ENCODE results near the gene ZFYVE19.

Gene ZFYVE19

DNA sequence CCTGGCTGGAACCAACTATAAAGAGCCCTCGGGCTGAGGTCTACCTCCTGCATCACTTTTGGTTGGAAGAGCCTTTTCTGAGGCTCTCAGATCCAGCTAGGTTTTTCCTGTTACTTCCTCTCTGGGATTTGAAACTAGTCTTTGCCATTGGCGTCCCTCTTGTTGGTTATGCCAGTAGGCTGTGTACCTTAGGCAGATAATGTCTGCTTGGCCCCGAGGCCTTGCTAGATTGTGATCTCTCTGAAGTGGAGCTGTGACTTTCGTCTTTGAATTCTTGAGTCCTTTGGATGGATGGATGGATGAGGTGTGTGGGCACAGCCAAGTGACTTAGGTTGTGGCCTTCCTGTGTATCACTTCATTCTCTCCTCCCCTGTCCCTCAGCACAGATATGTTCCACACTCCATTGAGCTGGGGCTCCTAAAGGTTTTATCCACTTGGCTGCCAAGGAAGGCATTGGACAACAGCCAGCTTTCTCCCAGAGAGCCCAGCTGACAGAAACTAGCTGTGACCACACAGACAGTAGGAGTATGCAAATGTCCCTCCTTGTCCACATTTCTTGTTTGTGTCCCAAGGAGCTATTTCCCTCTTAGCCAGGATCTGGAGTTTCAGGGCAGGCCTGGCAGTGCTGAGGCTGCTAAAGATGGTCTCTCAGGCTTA, 8.3 kb downstream of the ZFYVE19 start:
- DNase-seq = peak in 3 of 4 experiments; percentile 33 to 39 (median 34)

DNA sequence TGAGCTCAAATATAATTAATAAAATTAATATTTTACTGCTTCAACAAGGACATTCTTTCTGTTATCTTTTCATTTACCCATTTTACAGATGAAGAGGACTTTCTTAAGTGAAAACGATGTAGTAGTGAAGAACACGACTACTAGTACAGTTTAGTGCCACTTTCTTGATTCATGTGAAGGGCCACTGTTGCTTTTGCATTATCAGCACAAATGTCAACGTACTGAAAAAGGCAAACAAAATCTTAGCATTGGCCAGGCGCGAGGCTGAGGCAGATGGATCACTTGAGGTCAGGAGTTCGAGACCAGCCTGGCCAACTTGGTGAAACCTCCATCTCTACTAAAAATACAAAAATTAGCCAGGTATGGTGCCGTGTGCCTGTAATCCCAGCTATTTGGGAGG, 12.2 kb downstream of the ZFYVE19 start:
- DNase-seq = no peak

DNA sequence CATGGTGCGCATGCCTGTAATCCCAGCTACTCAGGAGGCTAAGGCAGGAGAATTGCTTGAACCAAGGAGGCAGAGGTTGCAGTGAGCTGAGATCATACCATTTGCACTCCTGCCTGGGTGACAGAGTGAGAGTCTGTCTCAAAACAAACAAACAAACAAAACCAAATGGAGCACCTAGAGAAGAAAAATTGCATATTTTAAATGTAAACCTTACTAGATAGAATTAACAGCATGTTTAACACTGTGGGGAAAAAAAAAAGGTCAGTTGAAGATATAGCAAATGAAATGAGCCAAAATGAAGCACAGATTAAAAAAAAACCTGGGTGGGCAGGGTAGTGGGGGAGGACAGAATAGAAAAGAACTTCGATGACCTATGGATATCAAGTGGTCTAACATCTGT, 14.3 kb downstream of the ZFYVE19 start:
- no peak for DNase-seq

DNA sequence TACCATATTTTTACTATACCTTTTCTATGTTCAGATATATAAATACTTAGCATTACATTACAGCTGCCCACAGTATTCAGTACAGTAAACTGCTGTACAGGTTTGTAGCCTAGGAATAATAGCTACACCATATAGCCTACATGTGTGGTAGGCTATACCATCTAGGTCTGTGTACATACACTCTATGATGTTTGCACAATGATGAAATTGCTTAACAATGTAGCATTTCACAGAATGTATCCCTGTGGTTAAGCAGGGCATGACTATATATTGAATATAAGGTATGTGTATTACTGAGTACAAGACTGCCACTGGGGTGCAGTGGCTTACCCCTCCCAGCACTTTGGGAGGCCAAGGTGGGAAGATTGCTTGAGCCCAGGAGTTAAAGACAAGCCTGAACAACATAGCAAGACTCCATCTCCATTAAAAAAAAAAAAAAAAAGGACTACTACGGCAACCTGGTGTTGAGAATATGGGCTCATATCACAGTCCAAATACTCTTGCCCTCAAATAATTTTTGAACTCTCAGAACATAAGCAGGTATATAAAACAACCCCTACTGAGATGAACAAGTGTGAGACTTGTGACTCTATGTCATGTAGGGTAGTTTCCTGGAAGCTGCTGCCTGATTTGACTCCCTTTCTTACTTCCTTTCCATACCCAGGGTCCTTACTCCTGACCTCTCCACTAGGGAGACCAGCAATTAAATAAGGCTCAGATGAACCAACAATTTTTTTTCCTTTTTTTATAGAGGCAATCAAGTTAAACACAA, 16.9 kb downstream of the ZFYVE19 start:
- DNase-seq = peak in 2 of 4 experiments; percentile 16 to 24

DNA sequence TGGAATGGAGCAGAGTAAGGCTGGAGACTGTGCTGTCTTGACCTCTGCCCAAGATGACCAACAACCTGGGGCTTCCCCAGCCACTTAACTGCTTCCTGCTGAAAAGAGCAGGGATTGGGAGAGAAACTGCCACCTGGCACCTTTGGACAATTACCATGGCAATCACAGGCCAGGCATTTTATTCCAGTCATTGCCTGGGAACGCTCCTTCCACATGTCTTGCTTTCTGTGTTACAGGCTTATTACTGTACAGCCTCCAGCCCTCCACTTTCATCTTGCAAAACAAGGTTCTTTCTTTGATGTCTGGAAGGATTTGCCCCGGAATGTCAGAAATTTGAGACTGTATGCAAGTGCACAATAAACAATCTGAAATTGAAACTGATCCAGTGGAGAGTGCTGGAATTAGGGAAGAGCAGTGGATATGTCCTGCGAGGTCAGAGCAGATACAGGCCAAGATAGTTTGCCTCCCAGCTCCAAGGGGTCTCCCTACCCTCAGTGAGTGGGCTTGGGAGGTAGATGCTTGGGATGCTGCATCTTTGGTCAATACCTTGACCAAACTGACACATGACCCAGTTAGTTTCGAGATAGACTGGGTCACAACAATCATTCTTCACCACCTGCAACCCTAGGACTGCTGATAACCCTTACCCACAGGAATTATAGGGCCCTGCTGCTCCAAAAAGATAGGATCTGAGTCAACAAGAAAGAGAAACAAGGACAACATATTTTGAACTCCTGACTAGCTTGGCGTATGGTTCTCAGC, 19.0 kb downstream of the ZFYVE19 start:
- DNase-seq = no peak

DNA sequence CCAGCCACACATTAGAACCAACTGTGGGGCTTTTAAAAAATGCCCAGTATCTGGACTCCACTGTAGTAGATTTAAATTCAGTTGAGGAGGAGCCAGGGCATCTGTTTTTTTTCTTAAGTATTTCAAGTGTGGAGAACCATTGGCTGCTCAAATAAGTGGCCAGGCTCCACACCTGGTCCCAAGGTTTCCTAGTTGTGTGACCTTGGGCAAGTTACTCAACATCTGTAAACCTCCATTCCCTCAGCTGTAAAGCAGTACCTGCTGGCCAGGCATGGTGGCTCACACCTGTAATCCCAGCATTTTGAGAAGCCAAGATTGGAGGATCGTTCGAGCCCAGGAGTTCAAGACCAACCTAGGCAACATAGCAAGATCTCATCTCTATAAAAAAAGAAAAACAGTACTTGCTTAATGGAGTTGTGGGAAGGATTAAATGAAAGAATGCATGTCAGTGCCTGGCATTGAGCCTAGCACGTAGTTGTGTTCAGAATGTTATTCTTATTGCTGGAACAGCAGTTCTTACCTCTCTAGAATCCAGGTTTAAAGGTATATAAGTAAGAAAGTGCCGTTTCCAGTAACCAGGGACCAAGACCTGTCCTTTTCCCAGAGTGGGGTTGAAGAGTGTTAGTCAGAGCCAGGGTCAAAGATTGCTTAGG, 19.7 kb downstream of the ZFYVE19 start:
- DNase-seq = no peak

DNA sequence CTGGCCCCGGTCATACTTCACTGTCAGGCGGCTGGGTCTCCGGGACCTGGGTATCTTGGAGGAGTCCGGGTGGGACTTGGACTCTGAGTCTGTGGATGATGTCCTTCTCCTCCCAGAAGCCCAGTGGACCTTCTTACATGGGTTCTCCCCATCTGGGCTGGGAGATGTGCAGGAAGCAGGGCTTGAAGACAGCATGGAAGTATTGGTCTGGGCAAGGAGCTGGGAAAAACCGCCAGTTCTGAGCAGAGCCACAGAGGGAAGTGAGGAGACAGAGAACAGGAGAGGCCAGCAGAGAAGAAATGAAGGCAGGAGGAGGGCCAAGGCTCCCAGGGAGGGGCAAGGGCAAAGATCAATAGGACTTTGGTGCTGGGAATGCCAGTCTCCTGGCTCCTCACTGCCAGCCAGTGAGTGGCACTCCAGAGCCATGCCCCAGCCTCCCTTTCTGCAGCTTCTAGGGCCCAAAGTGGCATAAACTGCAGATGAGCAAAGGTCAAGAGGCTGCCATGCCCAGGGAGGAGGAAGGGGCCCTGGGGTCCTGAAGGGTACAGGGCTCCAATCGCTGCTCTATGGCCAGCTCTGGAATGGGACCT, 21.7 kb downstream of the ZFYVE19 start, which contains the start of gene PPP1R14D:
Gene PPP1R14D (minus strand): TSS at position 262 of the 590 bp plus-strand sequence. CDS start 67 bp downstream, at position 195.
- no peak for DNase-seq

DNA sequence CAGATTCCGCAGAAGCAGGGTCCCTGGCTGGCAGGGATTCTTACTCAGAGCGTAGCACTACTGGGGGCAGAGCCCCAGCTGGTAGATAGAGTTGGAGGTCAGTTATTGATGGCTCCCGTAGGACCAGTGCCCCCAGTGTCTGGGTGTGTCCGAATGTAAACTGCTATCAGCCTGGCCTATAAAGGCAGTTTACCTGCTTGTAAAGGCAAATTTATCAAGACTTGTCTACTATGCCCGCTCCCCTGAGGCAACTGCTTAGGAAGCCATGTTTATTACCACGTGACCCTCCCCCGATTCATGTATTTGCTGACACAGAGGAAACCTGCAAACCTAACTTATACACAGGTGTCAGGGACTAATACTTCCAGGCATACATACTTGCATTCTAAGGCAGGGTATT, 22.2 kb downstream of the ZFYVE19 start:
- no peak for DNase-seq

DNA sequence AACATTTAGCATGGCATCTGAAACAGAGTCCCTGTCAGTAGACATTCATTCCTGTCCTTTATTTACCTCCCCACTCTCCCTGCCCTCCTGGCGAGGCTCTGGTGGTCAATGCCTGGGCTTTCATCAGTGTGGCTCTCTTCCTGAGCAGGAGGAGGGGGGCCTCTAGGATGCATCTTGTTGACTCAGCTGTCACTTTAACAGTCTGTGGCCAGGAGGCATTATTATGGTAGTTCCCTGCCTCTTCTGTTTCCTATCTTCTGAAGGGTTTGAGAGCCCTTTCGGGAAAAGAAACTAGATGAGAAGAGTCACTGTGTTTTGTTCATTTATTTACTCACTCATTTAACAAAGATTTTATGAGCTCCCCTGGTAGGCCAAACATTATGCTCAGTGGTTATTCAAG, 24.0 kb downstream of the ZFYVE19 start:
- DNase-seq = no peak

DNA sequence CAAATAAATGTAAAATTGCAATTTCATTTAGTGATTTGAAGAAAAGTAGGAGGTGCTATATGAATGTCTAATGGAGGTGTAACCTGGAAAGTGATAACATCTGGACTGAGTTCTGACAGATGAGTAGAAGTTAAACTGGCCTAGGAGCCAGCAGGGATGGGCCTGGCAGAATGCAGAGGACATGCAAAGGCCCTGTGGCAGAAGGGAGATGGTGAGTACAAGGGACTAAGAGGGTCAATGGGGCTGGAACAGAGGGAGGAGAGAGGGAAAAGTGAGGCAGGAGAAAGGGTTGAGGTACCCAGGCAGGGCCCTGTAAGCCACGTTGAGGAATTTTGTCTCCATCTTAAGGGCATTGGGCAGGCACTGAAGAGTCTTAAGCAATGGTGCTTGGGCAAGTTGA, 25.0 kb downstream of the ZFYVE19 start:
- no peak for DNase-seq

DNA sequence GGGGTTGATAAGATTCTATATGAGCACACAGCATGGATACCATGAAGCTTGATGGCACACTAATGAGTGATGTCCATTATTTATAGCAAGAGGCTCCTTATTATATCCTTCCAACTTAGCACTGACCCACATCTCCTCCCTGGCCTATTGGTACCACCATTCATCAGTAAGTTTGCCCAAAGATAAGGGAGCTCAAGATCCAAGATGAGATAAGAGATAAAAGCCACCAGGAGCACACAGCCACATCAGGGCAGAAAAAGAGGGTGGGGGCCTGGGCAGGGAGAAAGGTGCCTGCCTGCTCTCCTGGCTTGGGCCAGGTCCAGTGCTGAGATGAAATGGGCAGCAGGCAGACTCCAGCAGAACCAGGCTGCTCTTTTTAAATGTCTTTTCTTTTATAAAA, 26.0 kb downstream of the ZFYVE19 start:
- no peak for DNase-seq

DNA sequence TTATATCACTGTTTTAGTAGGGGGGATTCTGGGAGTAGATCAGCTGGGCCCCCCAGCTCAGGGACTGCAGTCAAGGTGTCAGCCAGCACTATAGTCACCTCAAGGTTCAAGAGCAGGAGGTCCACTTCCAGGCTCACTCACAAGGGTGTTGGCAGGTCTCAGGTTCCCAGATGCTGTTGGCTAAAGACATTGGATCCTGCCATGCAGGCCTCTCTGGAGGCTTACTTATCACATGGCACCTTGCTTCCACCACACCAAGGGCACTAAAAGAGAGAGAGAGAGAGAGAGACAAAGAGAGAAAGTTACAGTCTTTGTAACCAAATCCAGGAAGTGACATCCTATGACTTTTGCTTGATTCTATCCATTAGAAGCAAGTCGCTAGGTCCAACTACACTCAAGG, 29.1 kb downstream of the ZFYVE19 start:
- no peak for DNase-seq

DNA sequence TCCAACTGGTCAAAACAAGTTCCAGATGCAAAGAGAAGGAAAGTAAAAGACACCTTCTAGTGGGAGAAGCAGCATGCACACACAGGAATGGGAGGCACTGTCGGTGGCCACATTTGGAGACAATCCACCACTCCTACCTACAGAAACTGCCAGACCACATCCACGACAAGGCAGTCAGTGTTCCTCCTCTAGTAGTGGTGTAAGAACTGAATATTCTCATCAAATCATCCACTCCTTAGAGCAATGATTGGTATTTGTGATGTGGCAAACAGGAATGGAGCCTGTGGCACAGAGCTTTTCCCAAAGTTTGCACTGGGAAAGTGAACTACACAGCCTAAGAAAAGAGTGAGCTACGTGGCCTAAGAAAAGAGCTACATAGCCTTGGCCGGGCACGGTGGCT, 31.9 kb downstream of the ZFYVE19 start:
- DNase-seq = no peak

DNA sequence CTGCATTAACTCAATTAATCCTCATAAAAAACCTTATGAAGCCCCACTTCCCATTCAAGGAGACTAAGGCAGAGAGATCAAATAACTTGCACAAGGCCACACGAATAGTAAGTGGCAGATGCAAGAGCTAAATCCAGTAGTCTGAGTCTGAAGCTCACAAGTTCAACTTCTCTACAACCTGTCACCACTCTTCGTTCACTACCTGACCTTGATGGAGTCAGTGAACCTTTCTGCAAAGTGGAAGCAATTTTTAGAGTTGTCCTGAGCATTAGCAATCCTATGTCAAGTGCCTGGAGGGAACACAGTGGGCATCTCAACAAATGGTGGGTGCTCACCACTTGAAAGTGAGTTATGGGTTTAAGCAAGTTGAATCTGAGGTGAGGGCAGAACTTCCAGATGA, 34.9 kb downstream of the ZFYVE19 start:
- no peak for DNase-seq

DNA sequence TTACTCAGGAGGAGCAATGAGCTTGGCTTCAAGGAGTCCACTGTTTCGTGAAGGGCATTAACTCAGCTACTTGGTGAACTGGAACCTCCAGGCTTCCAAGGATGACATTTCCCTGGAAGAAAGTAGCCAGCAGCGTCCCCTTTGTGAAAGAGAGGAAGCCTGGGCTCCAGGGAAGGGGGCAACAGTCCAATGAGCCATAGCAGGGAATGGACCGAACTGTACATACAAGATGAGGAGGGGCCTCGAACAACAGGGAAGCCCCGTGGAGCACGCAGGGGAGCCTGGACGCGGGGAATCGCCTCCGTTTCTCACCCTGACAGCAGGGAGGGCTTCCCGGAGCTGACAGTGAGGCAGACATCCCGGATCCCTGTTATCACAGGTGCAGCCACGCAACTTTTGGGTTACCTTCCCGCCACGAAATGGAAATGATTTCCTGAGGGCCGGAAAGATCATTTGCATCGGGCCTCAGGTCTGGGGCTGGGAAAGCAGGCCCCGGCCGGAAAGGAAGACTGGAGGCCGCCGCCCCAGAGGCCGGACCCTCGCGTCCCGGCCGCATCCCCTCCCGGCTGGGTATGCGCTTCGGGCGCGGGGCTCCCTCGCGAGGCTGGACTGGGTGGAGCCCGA, 36.5 kb downstream of the ZFYVE19 start:
- DNase-seq = no peak

DNA sequence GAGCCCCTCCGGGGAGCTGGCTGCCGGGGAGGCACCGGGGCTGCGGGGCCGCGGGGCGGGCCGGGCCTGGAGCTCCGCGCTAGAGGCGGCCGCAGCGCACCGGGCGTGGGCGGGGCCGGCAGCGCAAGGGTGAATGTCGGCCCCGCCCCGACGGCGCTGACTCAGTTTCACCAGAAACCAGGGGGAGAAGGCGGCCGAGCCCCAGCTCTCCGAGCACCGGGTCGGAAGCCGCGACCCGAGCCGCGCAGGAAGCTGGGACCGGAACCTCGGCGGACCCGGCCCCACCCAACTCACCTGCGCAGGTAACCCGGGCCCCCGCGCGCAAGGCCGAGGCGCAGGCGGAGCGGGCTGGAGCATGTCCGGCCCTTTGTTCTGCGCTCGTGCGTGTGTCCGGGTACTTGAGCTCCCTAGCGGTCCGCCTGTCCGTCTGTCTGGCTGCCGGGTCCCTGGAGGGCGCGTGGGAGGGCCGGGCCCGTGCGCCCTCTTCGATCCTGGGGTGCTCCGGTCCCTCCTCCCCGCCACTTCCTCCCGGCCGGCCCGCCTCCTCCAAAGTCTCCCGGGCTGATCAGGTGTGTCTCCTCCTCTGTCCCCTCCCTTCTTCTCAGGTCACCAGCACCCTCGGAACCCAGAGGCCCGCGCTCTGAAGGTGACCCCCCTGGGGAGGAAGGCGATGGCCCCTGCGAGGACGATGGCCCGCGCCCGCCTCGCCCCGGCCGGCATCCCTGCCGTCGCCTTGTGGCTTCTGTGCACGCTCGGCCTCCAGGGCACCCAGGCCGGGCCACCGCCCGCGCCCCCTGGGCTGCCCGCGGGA, 37.2 kb downstream of the ZFYVE19 start, which contains the start of gene SPINT1:
Gene SPINT1 (plus strand): TSS at position 164 of the 811 bp plus-strand sequence. CDS start 507 bp downstream, at position 671.
- DNase-seq = peak; percentile 38 to 83 (median 64)

DNA sequence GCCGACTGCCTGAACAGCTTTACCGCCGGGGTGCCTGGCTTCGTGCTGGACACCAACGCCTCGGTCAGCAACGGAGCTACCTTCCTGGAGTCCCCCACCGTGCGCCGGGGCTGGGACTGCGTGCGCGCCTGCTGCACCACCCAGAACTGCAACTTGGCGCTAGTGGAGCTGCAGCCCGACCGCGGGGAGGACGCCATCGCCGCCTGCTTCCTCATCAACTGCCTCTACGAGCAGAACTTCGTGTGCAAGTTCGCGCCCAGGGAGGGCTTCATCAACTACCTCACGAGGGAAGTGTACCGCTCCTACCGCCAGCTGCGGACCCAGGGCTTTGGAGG, 37.8 kb downstream of the ZFYVE19 start:
- DNase-seq = peak; percentile 48 to 73 (median 59)

DNA sequence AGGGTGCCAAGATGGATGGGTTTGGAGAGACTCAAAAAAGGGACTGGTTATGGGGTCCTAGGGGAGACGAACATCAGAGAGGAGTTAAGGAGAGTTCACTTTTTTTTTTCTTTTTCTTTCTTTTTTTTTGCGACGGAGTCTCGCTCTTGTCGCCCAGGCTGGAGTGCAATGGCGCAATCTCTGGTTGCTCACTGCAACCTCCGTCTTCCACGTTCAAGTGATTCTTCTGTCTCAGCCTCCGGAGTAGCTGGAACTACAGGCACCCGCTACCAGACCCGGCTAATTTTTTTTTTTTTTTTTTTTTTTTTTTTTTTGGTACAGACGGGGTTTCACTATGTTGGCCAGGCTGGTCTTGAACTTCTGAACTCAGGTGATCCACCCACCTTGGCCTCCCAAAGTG, 38.1 kb downstream of the ZFYVE19 start:
- DNase-seq = peak in 3 of 4 experiments; percentile 48 to 55 (median 49)

DNA sequence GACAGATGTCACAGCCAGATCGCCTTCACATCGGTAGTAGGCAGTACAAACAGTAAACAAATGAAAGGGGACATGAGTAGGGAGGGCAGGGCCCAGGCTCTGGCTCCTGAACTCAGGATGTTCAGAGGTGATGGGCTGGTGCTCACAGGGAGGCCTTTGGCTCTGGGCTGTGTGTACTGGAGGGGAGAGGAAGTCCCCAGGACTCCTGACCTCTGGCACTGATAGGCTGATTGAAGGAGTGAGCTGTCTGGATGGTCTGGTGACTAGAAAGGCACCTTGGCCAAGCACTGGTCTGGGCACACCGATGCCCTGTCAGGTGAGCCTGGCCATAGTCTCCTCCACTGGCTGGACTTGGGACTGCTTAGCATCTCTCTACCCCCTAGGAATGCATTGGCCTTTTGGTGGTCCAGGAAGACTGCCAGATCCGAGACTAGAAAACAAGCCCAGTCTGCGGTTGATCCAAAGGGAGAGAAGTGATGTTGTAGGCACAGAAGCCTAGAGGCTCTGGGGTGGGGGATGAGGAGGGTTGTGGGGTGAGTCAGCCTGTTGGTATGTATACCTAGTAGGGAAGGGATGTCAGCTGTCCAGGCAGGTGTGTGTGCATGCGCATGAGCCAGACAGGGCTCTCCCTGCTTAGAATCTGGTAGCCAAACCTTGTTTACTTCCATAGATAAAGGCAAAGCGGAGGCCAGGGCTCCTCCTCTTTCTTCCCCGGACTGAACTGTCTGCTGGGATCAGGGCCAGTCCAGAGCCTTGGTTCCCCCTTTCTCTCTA, 38.8 kb downstream of the ZFYVE19 start:
- DNase-seq = peak in 3 of 4 experiments; percentile 30 to 45 (median 31)

DNA sequence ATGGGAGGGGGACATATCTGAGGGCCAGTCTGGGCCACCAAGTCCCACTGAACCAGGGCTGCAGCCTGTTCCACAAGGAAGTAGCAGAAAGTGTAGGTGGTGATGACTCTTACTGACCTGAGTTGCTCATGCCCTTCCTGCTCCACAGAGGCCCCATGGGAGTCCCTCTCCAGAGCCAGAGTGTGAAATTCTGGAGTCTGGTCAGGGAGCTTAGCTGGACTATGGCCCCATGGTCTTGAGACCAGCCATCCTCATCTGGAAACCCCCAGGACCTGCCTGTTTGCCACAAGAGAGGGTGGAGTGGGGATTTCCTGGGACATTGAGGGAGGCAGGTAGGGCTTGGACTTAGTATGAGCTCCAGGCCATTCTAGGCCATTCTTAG, 39.9 kb downstream of the ZFYVE19 start:
- DNase-seq = peak; percentile 62 to 81 (median 79)

Data from suppressor macrophage (primary cell).